Ureter (tissue), 1 donor: ENCODE data around the gene ZGPAT. TPM values are rescaled to one million over a fixed set of nuclear protein-coding genes. Genes with fewer than 3 reads are reported as not detected.
"Not testable (repeated sequence)": the region's sequence is repeated elsewhere in the genome, so short reads cannot be mapped to it uniquely, and the experiment has no call there.

Experiments used
- DNase-seq: peaks from one replicate; pipeline ENCODE4 v3.0.0-alpha.2; 2020; ENCODE audit warnings: low spot score
- total RNA-seq: library from RNA; stranded (reverse); gene quantifications from one replicate; pipeline ENCODE4 v1.2.4, GENCODE V29; 2023
- donor health status: DM: yes; HTN: yes; CAD: no.

Gene ZGPAT
- total RNA-seq, 1 donor from 2014 or later = 29.4 TPM

GRCh38 chr20:63765082-63765873, 57.4 kb downstream of the ZGPAT start:
- no peak for DNase-seq

- no peak for DNase-seq
Measured at GRCh38 chr20:63765902-63766301, 58.1 kb downstream of the ZGPAT start.

GRCh38 chr20:63766695-63767426, 59.0 kb downstream of the ZGPAT start:
- no peak for DNase-seq

- DNase-seq = no peak
Measured at GRCh38 chr20:63767456-63767855, 59.6 kb downstream of the ZGPAT start.

GRCh38 chr20:63767886-63768285, 60.0 kb downstream of the ZGPAT start:
- DNase-seq = no peak

- DNase-seq = no peak
Measured at GRCh38 chr20:63768591-63769515, 61.0 kb downstream of the ZGPAT start.

- DNase-seq = no peak
Measured at GRCh38 chr20:63769891-63770474, 62.1 kb downstream of the ZGPAT start.

GRCh38 chr20:63771046-63771707, 63.3 kb downstream of the ZGPAT start:
- no peak for DNase-seq

GRCh38 chr20:63772781-63773518, 65.1 kb downstream of the ZGPAT start:
- DNase-seq = no peak

GRCh38 chr20:63773571-63774241, 65.9 kb downstream of the ZGPAT start:
- no peak for DNase-seq

- DNase-seq = no peak
Measured at GRCh38 chr20:63774306-63774705, 66.5 kb downstream of the ZGPAT start.

GRCh38 chr20:63775096-63775978, 67.5 kb downstream of the ZGPAT start:
- no peak for DNase-seq

GRCh38 chr20:63776875-63777274, 69.0 kb downstream of the ZGPAT start:
- not testable (repeated sequence) for DNase-seq

GRCh38 chr20:63777614-63778013, 69.8 kb downstream of the ZGPAT start:
- DNase-seq = no peak

- DNase-seq = no peak
Measured at GRCh38 chr20:63778034-63778752, 70.4 kb downstream of the ZGPAT start.

GRCh38 chr20:63778857-63779256, 71.0 kb downstream of the ZGPAT start:
- no peak for DNase-seq

GRCh38 chr20:63781181-63781580, 73.3 kb downstream of the ZGPAT start:
- DNase-seq = no peak

- DNase-seq = no peak
Measured at GRCh38 chr20:63782051-63782471, 74.2 kb downstream of the ZGPAT start.
